Thyroid gland (tissue), 4 donors: Measurements from ENCODE around the gene SLC25A24.
"Not testable (repeated sequence)": the region's sequence is repeated elsewhere in the genome, so short reads cannot be mapped to it uniquely, and the experiment has no call there.

Experiments
- CTCF ChIP-seq, 6 experiments: fragments of 200-600 bp in 3 of 6; fragments of 450-650 bp in 3 of 6; sonication (generic) in 3 of 6; IDR thresholded peaks; one replicate each; pipeline ENCODE4 v1.5.1; 2016 to 2019; ENCODE audit warnings: antibody characterized with exemption in 6 of 6, mild to moderate bottlenecking in 2 of 6, inconsistent platforms in 1 of 6, moderate library complexity in 1 of 6
- POLR2A ChIP-seq, 2 donors: fragments of 450-650 bp; IDR thresholded peaks; one replicate each; pipeline ENCODE4 v1.6.1; 2017; ENCODE audit warnings: antibody characterized with exemption in 2 of 2, mild to moderate bottlenecking in 2 of 2, moderate library complexity in 1 of 2

GRCh38 chr1:108131281-108131680 lies 68.9 kb downstream of the SLC25A24 start:
- not testable (repeated sequence) for TF ChIP-seq CTCF, POLR2A (IDR thresholded peaks at IDR 0.05)
